Measurements from ENCODE around the gene SART3.

GRCh38 chr12:108568338-108569154 lies 7.6 kb upstream of the SART3 start:
- TF ChIP-seq POLR2A (IDR thresholded peaks at IDR 0.05) = no peak
- TF ChIP-seq, protein P1, sequence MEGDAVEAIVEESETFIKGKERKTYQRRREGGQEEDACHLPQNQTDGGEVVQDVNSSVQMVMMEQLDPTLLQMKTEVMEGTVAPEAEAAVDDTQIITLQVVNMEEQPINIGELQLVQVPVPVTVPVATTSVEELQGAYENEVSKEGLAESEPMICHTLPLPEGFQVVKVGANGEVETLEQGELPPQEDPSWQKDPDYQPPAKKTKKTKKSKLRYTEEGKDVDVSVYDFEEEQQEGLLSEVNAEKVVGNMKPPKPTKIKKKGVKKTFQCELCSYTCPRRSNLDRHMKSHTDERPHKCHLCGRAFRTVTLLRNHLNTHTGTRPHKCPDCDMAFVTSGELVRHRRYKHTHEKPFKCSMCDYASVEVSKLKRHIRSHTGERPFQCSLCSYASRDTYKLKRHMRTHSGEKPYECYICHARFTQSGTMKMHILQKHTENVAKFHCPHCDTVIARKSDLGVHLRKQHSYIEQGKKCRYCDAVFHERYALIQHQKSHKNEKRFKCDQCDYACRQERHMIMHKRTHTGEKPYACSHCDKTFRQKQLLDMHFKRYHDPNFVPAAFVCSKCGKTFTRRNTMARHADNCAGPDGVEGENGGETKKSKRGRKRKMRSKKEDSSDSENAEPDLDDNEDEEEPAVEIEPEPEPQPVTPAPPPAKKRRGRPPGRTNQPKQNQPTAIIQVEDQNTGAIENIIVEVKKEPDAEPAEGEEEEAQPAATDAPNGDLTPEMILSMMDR (IDR thresholded peaks at IDR 0.05) = no peak
- TF ChIP-seq EP300 (IDR thresholded peaks at IDR 0.05) = no peak
